ENCODE data around the gene NAA20.

Gene NAA20

DNA sequence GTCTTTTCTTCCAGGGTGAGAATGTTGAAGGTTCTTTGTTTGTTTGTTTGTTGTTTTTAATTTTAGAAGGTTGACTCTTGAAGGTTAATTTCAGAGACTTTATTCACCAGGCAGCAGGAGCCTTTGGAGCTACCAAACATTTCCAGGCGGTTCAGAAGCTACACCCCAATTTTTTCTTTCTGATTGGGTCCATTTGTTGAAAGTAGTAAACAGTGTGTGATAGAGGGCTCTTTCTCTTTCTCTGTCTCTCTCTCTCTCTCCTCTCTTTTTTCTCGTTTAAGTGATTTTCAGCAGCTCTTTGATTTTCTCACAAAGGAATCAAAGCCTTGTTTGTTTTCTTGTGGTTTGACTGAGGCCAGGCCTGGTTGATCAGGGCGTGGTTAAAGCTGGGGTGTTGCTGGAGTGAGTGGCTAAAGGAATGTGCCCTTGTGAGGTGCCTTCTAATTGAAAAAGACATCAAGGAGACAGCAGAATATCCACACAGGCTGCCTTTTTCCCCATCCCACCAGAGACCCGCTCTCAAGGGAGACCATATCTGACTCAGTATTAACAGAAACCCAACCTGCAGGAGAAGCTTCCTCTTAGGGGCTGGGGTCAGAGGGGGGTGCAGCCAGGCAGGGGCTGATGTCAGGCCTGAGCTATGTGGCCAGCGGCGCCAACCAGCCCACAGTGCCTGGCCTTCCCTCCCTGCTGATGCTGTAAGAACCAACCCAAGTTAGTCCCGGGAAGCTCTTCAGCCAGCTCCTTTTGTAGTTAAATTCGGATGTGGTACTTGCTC lies 40.4 kb upstream of the NAA20 start:
- DNase-seq (ENCODE audit: extremely low spot score), result no peak
- CTCF ChIA-PET, result interaction anchor here (0.9 to 2.8 kb wide), 11 partner anchors 10 to 393 kb away, joined by 3 to 10 read pairs (median 4); no protein-coding TSS in a partner anchor
- TF ChIP-seq, protein P1, sequence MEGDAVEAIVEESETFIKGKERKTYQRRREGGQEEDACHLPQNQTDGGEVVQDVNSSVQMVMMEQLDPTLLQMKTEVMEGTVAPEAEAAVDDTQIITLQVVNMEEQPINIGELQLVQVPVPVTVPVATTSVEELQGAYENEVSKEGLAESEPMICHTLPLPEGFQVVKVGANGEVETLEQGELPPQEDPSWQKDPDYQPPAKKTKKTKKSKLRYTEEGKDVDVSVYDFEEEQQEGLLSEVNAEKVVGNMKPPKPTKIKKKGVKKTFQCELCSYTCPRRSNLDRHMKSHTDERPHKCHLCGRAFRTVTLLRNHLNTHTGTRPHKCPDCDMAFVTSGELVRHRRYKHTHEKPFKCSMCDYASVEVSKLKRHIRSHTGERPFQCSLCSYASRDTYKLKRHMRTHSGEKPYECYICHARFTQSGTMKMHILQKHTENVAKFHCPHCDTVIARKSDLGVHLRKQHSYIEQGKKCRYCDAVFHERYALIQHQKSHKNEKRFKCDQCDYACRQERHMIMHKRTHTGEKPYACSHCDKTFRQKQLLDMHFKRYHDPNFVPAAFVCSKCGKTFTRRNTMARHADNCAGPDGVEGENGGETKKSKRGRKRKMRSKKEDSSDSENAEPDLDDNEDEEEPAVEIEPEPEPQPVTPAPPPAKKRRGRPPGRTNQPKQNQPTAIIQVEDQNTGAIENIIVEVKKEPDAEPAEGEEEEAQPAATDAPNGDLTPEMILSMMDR (IDR thresholded peaks at IDR 0.05; ENCODE audit: control extremely low read depth, extremely low read depth, low read depth, missing control alignments), result no peak
- POLR2A ChIA-PET, result no interaction called here

DNA sequence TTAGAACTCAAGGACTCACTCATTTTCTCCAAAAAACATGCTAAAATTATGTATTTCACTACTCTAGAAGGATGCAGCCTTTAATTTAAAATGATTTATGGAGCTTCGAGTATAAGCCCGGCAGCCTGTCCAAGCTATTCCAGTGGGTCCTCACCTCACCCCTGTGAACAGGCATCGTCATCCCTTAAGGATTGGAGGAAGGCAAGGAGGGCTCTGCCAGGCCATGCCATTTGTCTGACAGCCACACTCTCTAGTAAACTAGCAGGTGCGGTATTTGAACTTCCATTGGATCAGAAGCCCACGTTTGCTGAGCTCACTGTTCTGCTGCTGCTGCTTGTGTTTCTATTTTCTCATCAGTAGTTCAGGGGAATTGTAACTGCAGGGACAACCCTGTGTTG lies 39.8 kb upstream of the NAA20 start:
- TF ChIP-seq, protein P1 (IDR thresholded peaks at IDR 0.05; ENCODE audit: control extremely low read depth, extremely low read depth, low read depth, missing control alignments), result no peak
- no peak for DNase-seq (ENCODE audit: extremely low spot score)
- POLR2A ChIA-PET, result no interaction called here
- CTCF ChIA-PET, result interaction anchor here (0.9 to 2.8 kb wide), 11 partner anchors 9 to 393 kb away, joined by 3 to 10 read pairs (median 4); no protein-coding TSS in a partner anchor

DNA sequence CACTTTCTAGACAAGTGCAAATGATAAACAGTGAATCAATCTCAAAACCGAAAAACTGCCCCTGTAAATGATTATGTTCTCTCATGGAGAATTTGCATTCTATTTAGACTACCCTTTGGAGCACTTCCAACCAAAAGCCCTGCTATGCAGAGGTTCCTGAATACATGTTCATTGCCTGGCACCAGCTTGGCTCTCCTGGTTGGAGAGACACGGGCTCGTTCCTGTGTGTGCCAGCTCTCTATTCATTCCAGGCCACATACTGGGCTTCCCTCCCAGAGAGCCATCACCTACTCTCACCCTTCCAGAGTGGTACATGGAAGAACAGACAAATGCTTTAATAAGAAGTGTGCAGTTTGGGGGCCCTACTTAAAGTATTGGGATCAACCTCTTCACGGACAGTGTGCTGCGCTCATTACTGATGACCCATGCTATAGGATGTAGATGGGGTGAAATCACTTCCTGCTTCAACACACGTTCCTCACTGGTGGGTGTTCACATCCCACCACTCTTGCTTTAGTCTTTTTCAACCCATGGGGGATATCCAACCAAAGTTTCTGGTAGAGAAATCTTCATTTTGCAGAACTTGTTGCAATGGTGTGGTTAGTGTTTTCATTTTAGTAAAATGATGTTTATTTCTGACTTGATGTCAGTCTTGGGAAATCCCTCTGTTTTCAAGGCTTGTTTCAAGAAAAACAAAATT lies 38.5 kb upstream of the NAA20 start:
- POLR2A ChIA-PET, result no interaction called here
- CTCF ChIA-PET, result no interaction called here
- DNase-seq (ENCODE audit: extremely low spot score), result no peak
- TF ChIP-seq, protein P1 (IDR thresholded peaks at IDR 0.05; ENCODE audit: control extremely low read depth, extremely low read depth, low read depth, missing control alignments), result no peak

DNA sequence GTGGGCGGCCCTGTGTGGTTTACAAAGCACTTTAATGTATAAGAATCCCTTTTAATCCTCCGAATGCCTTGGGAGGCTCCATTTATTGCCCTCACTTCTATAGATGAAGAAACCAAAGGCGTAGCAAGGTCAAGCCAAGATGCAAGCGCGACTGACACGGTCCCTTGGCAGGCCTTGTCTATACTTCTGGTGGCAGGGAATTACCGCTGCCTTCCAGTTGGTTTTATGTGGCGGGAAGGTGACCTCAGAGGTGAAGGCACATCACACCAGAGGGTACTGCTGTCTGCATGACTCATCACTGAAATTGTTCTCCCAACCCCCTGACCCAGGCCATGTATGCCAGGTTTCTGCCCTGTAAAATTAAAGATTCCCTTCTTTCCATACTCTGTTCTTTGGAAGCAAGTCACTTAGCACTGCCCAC lies 36.1 kb upstream of the NAA20 start:
- no peak for DNase-seq (ENCODE audit: extremely low spot score)
- ChIA-PET POLR2A (no interaction called here), CTCF (interaction anchor here (1.0 to 1.5 kb wide), 3 partner anchors 10 to 13 kb away, joined by 3 to 8 read pairs (median 3); no protein-coding TSS in a partner anchor)
- TF ChIP-seq, protein P1 (IDR thresholded peaks at IDR 0.05; ENCODE audit: control extremely low read depth, extremely low read depth, low read depth, missing control alignments), result no peak

DNA sequence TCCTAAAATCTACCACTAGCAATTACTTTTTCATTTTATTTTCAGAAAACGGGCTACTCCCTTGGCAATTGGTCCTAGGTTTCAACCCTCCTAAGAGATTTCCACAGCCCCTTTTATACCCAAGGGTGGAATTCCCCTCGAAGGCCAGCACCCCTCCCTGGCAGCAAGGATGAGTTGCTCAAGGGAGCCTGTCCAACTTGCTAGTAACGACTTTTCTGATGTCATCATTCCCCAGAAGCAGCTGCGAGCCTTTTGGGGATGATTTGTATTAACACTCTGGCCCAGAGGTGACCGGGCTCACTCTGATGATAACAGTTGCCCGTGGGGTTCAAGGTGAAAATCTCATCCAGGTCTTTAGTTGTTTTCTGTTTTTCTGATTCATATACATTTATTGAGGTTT lies 30.7 kb upstream of the NAA20 start:
- ChIA-PET CTCF (interaction anchor here (1.0 to 1.2 kb wide), 4 partner anchors 9 to 23 kb away, joined by 3 to 4 read pairs (median 3); no protein-coding TSS in a partner anchor), POLR2A (no interaction called here)
- TF ChIP-seq, protein P1 (IDR thresholded peaks at IDR 0.05; ENCODE audit: control extremely low read depth, extremely low read depth, low read depth, missing control alignments), result no peak
- DNase-seq (ENCODE audit: extremely low spot score), result no peak

DNA sequence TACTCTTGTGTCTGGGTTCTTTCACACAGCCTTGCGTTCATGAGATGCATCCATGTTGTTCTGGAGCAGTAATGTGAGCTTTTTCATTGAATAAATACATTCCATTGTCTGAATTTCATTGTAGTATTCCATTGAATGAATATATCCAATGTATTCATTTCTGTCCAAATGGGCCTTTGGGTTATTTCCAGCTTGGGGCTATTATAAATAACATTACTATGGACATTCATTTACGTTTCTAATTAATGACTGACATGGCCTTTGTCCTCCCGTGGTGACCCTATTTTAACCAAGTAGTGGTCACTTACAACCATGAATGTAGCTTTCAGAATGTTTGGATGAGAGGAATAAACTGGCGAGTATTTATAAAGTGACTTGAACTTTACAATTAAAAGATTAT lies 30.1 kb upstream of the NAA20 start:
- CTCF ChIA-PET, result interaction anchor here (0.9 to 1.2 kb wide), 4 partner anchors 10 to 23 kb away, joined by 3 to 4 read pairs (median 3); no protein-coding TSS in a partner anchor
- POLR2A ChIA-PET, result no interaction called here
- no peak for DNase-seq (ENCODE audit: extremely low spot score)
- TF ChIP-seq, protein P1 (IDR thresholded peaks at IDR 0.05; ENCODE audit: control extremely low read depth, extremely low read depth, low read depth, missing control alignments), result no peak

Measured in GM10248 (cell line).